GM19351 (cell line): ENCODE results near the gene THSD4.

Experiments
- ATAC-seq: cut with Tn5 transposase; IDR thresholded peaks from one replicate; pipeline ENCODE4 v1.9.1; 2021; ENCODE audit warnings: mild to moderate bottlenecking, moderate library complexity; ENCODE audit not compliant: unreplicated experiment

The THSD4 gene

GRCh38 chr15:71114887-71115566, at the start of gene THSD4:
THSD4 (plus strand) TSS chr15:71115471.
- ATAC-seq, result peak; percentile 71

GRCh38 chr15:71066983-71067382, 48.3 kb upstream of the THSD4 start:
- ATAC-seq, result no peak

- no peak for ATAC-seq
These were observed 45.6 kb upstream of the THSD4 start for GRCh38 chr15:71069693-71070092.

- ATAC-seq, result no peak
These were observed 43.7 kb upstream of the THSD4 start for GRCh38 chr15:71071529-71071928.

- ATAC-seq, result no peak
These were observed 42.8 kb upstream of the THSD4 start for GRCh38 chr15:71072423-71072822.

GRCh38 chr15:71078506-71079207, 36.6 kb upstream of the THSD4 start:
- no peak for ATAC-seq

- ATAC-seq, result no peak
These were observed 35.8 kb upstream of the THSD4 start for GRCh38 chr15:71079208-71080044.

GRCh38 chr15:71080166-71080565, 35.1 kb upstream of the THSD4 start:
- no peak for ATAC-seq

- no peak for ATAC-seq
These were observed 34.6 kb upstream of the THSD4 start for GRCh38 chr15:71080705-71081104.

- no peak for ATAC-seq
These were observed 32.5 kb upstream of the THSD4 start for GRCh38 chr15:71082803-71083202.

- no peak for ATAC-seq
These were observed 31.9 kb upstream of the THSD4 start for GRCh38 chr15:71083349-71083748.

GRCh38 chr15:71084264-71084663, 31.0 kb upstream of the THSD4 start:
- no peak for ATAC-seq

GRCh38 chr15:71085809-71086208, 29.5 kb upstream of the THSD4 start:
- no peak for ATAC-seq

GRCh38 chr15:71088155-71088554, 27.1 kb upstream of the THSD4 start:
- ATAC-seq, result no peak

GRCh38 chr15:71088683-71089082, 26.6 kb upstream of the THSD4 start:
- no peak for ATAC-seq

GRCh38 chr15:71089801-71090200, 25.5 kb upstream of the THSD4 start:
- no peak for ATAC-seq

GRCh38 chr15:71091601-71092000, 23.7 kb upstream of the THSD4 start:
- no peak for ATAC-seq

GRCh38 chr15:71092056-71092600, 23.1 kb upstream of the THSD4 start:
- no peak for ATAC-seq

GRCh38 chr15:71093054-71094024, 21.9 kb upstream of the THSD4 start:
- no peak for ATAC-seq

GRCh38 chr15:71094137-71094536, 21.1 kb upstream of the THSD4 start:
- ATAC-seq, result no peak
